ENCODE measurements around the gene TBCE.
"Not testable (repeated sequence)": the region's sequence is repeated elsewhere in the genome, so short reads cannot be mapped to it uniquely, and the experiment has no call there.

DNA sequence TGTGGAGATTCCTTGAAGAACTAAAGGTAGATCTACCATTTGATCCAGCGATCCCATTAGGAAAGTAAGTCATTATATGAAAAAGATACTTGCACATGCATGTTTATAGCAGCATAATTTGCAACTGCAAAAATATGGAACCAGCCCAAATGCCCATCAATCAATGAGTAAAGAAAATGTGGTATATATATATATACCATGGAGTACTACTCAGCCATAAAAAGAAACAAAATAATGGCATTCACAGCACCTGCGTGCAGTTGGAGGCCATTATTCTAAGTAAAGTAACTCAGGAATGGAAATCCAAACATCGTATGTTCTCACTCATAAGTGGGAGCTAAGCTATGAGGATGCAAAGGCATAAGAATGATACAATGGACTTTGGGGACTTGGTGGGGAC, 95.6 kb downstream of the TBCE start:
- TF ChIP-seq POLR2A (IDR thresholded peaks at IDR 0.05) = not testable (repeated sequence)
- TF ChIP-seq, protein P1, sequence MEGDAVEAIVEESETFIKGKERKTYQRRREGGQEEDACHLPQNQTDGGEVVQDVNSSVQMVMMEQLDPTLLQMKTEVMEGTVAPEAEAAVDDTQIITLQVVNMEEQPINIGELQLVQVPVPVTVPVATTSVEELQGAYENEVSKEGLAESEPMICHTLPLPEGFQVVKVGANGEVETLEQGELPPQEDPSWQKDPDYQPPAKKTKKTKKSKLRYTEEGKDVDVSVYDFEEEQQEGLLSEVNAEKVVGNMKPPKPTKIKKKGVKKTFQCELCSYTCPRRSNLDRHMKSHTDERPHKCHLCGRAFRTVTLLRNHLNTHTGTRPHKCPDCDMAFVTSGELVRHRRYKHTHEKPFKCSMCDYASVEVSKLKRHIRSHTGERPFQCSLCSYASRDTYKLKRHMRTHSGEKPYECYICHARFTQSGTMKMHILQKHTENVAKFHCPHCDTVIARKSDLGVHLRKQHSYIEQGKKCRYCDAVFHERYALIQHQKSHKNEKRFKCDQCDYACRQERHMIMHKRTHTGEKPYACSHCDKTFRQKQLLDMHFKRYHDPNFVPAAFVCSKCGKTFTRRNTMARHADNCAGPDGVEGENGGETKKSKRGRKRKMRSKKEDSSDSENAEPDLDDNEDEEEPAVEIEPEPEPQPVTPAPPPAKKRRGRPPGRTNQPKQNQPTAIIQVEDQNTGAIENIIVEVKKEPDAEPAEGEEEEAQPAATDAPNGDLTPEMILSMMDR (IDR thresholded peaks at IDR 0.05 in 4 of 5, conservative IDR thresholded peaks at IDR 0.05 in 1 of 5) = not testable (repeated sequence)

Data from gastrocnemius medialis (tissue), 4 donors.